ENCODE data around the gene EEF1AKMT3.
A peak's percentile ranks its signal among the peaks of the same experiment; 100 is the strongest.

The EEF1AKMT3 gene

DNA sequence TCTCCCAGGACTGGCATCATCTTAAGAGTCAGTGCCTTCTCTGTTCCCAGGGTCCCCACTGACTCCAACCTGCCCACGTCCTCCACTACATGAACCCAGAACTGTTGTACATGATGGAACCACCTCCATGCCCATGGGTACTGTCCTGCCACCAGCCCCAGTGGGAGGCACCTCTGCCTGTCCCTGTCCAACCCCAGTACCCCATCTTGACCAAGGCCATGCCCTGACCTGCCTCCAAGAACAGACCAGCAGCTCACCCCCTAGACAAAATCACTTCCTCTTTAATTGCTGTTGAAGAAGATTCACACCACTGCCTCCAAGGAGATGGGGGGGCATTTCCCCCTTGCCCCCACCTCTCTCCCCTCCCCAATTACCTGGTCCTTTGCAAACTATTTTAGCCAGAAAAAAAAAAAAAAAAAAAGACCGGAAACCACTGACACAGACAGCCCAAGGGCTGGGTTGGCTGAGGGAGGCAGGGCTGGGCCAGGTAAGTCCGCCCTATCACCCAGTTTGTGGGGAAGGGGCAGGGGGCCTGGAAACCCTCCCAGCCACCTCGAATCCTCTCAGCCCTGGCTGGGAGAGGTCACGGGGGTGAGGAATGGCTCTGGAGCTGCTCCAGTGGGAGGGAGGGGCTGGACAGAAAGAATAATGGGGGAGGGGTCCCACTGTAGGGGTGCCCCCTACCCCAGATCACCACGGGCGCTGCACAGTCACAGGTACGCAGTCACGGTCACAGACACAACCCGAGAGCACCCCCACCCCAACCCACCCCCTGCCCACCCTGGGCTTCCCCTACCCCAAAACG is 47.3 kb upstream of the EEF1AKMT3 start:
- no peak overlapping the region for H3K9ac ChIP-seq
- TF ChIP-seq, protein P1, sequence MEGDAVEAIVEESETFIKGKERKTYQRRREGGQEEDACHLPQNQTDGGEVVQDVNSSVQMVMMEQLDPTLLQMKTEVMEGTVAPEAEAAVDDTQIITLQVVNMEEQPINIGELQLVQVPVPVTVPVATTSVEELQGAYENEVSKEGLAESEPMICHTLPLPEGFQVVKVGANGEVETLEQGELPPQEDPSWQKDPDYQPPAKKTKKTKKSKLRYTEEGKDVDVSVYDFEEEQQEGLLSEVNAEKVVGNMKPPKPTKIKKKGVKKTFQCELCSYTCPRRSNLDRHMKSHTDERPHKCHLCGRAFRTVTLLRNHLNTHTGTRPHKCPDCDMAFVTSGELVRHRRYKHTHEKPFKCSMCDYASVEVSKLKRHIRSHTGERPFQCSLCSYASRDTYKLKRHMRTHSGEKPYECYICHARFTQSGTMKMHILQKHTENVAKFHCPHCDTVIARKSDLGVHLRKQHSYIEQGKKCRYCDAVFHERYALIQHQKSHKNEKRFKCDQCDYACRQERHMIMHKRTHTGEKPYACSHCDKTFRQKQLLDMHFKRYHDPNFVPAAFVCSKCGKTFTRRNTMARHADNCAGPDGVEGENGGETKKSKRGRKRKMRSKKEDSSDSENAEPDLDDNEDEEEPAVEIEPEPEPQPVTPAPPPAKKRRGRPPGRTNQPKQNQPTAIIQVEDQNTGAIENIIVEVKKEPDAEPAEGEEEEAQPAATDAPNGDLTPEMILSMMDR (IDR thresholded peaks at IDR 0.05) = no peak
- H3K79me2 ChIP-seq = no peaks in the 10 kb centered on the region
- peaks cover 3% of the 10 kb centered on the region for H3K27me3 ChIP-seq (ENCODE audit: control insufficient read depth, insufficient read depth, low read length)
- H3K4me1 ChIP-seq = peaks cover 8% of the 10 kb centered on the region
- H3K36me3 ChIP-seq (ENCODE audit: control insufficient read depth, insufficient read depth, low read length) = no peaks in the 10 kb centered on the region
- H3K9me3 ChIP-seq (ENCODE audit: control insufficient read depth, low read length) = no peaks in the 10 kb centered on the region
- H2AFZ ChIP-seq = no peak overlapping the region
- no peak overlapping the region for H3K27ac ChIP-seq
- H3K4me2 ChIP-seq (ENCODE audit: low read length) = no peak overlapping the region
- H3K4me3 ChIP-seq (ENCODE audit: low read depth, low read length) = no peak overlapping the region

DNA sequence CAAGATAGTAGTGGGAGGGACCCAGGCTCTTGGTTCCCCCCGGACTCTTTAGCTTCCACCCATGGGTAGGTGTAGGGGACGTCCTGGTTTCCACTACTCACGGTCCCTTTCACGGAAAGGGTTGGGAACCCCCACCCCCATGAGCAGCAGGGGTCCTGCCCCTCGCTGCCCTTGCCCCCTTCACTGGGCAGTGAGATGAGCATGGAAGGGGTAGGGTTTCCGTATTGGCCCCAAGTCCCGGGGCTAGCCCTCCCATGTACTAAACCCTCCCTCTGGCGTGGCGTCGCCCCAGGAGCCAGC is 46.6 kb upstream of the EEF1AKMT3 start:
- Histone ChIP-seq H3K27ac (peak overlapping the region; percentile 55), H3K36me3 (ENCODE audit: control insufficient read depth, insufficient read depth, low read length) (no peaks in the 10 kb centered on the region), H3K9me3 (ENCODE audit: control insufficient read depth, low read length) (no peaks in the 10 kb centered on the region), H2AFZ (peak overlapping the region; percentile 86), H3K4me3 (ENCODE audit: low read depth, low read length) (no peak overlapping the region), H3K4me2 (ENCODE audit: low read length) (no peak overlapping the region), H3K79me2 (no peaks in the 10 kb centered on the region), H3K27me3 (ENCODE audit: control insufficient read depth, insufficient read depth, low read length) (peaks cover 3% of the 10 kb centered on the region), H3K4me1 (peaks cover 8% of the 10 kb centered on the region), H3K9ac (no peak overlapping the region)
- TF ChIP-seq, protein P1 (IDR thresholded peaks at IDR 0.05) = no peak

DNA sequence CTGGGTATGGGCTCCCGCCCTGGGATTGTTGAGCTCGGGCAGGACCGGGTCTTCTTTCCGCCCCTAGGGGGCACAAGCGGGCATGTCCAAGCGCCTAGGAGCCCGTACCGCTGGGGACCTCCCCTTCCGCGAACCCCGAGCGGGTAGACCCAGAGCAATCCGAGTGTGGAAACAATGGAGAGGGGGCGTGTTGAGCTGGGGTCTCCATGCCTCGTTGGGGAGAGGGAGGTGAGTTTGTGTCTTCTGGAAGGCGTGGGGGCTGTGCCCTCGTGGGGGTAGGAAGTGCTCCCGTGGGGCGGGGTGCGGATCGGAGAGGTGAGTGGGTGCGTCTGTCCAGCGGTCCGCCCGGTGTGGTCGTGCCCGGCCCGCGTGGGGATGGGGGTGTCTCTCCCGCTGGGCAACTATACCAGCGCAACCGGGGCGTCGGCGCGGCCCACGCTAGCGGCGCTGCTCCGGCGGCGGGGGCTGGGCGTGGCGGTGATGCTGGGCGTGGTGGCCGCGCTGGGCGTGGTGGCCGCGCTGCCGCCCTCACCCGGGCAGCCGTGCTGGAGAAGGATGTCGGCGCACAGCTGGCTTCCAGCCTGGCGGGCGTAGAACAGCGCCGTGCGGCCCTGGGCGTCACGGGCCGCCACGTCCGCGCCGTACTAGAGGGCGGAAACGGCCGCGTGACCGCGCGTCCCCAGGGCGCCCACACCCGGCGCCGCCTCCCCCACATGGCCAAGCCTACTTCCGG is 46.1 kb upstream of the EEF1AKMT3 start:
- H2AFZ ChIP-seq = peak overlapping the region; percentile 86
- H3K36me3 ChIP-seq (ENCODE audit: control insufficient read depth, insufficient read depth, low read length) = no peaks in the 10 kb centered on the region
- no peaks in the 10 kb centered on the region for H3K79me2 ChIP-seq
- H3K4me1 ChIP-seq = peaks cover 8% of the 10 kb centered on the region
- H3K4me2 ChIP-seq (ENCODE audit: low read length) = peak overlapping the region; percentile 57
- peak overlapping the region; percentile 37 for H3K4me3 ChIP-seq (ENCODE audit: low read depth, low read length)
- no peak overlapping the region for H3K9ac ChIP-seq
- TF ChIP-seq, protein P1 (IDR thresholded peaks at IDR 0.05) = peak; percentile 84
- peaks cover 3% of the 10 kb centered on the region for H3K27me3 ChIP-seq (ENCODE audit: control insufficient read depth, insufficient read depth, low read length)
- no peaks in the 10 kb centered on the region for H3K9me3 ChIP-seq (ENCODE audit: control insufficient read depth, low read length)
- H3K27ac ChIP-seq = peak overlapping the region; percentile 70

DNA sequence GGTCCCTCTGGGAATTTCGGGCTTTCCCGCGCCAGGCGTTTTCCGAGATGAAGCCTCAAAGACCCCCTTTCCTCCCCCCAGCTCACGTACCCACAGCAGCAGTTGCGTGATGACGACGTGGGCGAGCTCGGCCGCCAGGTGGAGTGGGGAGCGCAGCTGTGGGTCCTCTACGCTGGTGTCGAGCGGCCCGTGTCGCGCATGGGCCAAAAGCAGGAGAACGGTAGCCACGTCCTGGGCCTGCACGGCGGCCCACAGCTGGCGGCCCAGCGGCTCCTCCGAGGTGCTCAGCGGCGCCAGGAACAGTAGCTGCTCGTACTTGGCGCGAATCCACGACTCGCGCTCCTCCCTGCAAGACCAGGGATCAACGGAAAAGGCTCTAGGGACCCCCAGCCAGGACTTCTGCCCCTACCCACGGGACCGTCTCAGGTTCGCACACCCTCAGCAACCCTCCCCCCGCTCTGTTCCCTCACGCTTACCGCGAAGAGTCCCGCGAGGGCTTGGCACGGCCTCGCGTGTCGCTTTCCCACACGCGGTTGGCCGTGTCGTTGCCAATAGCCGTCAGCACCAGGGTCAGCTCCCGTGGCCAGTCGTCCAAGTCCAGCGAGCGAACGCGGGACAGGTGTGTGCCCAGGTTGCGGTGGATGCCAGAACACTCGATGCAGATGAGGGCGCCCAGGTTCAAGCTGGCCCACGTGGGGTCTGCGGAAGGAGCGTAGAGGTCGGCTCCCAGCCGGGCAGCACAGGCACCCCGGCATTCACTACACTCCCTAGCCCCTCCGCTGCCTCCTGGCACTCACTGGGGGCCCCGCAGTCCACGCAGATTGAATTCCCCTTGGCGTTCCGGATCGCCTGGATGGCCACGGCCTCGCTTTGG is 45.3 kb upstream of the EEF1AKMT3 start:
- H3K4me1 ChIP-seq = peaks cover 8% of the 10 kb centered on the region
- H3K36me3 ChIP-seq (ENCODE audit: control insufficient read depth, insufficient read depth, low read length) = no peaks in the 10 kb centered on the region
- peak overlapping the region; percentile 70 for H3K27ac ChIP-seq
- H3K9ac ChIP-seq = no peak overlapping the region
- no peaks in the 10 kb centered on the region for H3K9me3 ChIP-seq (ENCODE audit: control insufficient read depth, low read length)
- H3K27me3 ChIP-seq (ENCODE audit: control insufficient read depth, insufficient read depth, low read length) = peaks cover 3% of the 10 kb centered on the region
- H2AFZ ChIP-seq = peak overlapping the region; percentile 86
- H3K79me2 ChIP-seq = no peaks in the 10 kb centered on the region
- TF ChIP-seq, protein P1 (IDR thresholded peaks at IDR 0.05) = peak; percentile 47
- H3K4me2 ChIP-seq (ENCODE audit: low read length) = peak overlapping the region; percentile 57
- H3K4me3 ChIP-seq (ENCODE audit: low read depth, low read length) = peak overlapping the region; percentile 20

All from parathyroid adenoma (tissue), 2 donors.